Pulmonary artery endothelial cell (primary cell): Measurements from ENCODE around the gene SPATS2L. TPM values are rescaled to one million over a fixed set of nuclear protein-coding genes. Genes with fewer than 3 reads are reported as not detected.

Experiments used
- DNase-seq: peaks from one replicate; pipeline ENCODE4 v3.0.0-alpha.2; 2011; ENCODE audit warnings: low read depth, low spot score
- total RNA-seq: library from RNA; depleted of rRNA; stranded (reverse); fragments of >200 nt; gene quantifications from 2 replicates; pipeline ENCODE4 v1.2.3, GENCODE V29; 2014

The SPATS2L gene
- total RNA-seq, 1 donor from 2014 or later: 22.6 TPM

GRCh38 chr2:200297100-200297499, 9.4 kb upstream of the SPATS2L start:
- no peak for DNase-seq

GRCh38 chr2:200297989-200298388, 8.5 kb upstream of the SPATS2L start:
- no peak for DNase-seq

GRCh38 chr2:200298816-200299215, 7.7 kb upstream of the SPATS2L start:
- DNase-seq: no peak

GRCh38 chr2:200300065-200300464, 6.4 kb upstream of the SPATS2L start:
- DNase-seq: no peak

GRCh38 chr2:200300638-200301314, 5.7 kb upstream of the SPATS2L start:
- no peak for DNase-seq

GRCh38 chr2:200301953-200302858, 4.3 kb upstream of the SPATS2L start:
- no peak for DNase-seq

GRCh38 chr2:200302940-200303727, 3.4 kb upstream of the SPATS2L start:
- no peak for DNase-seq

GRCh38 chr2:200305797-200306195, 697 bp upstream of the SPATS2L start:
- DNase-seq: no peak

GRCh38 chr2:200306931-200307723, 634 bp downstream of the SPATS2L start:
- no peak for DNase-seq

GRCh38 chr2:200307724-200308545, 1.4 kb downstream of the SPATS2L start:
- no peak for DNase-seq

- no peak for DNase-seq
Observed at GRCh38 chr2:200308546-200309295, 2.2 kb downstream of the SPATS2L start.

- DNase-seq: no peak
Observed at GRCh38 chr2:200309296-200310049, 3.0 kb downstream of the SPATS2L start.

GRCh38 chr2:200310545-200310971, 4.1 kb downstream of the SPATS2L start:
- DNase-seq: no peak

- DNase-seq: no peak
Observed at GRCh38 chr2:200311139-200311538, 4.6 kb downstream of the SPATS2L start.

GRCh38 chr2:200314976-200315567, 8.6 kb downstream of the SPATS2L start:
- DNase-seq: no peak

- DNase-seq: no peak
Observed at GRCh38 chr2:200317975-200318374, 11.5 kb downstream of the SPATS2L start.

GRCh38 chr2:200318940-200319435, 12.5 kb downstream of the SPATS2L start:
- no peak for DNase-seq
